Fibroblast of the conjunctiva (primary cell): ENCODE measurements around the gene EGFR.

Source experiments
- DNase-seq: peaks from one replicate; pipeline ENCODE4 v3.0.0-alpha.2; 2010; ENCODE audit warnings: low read depth

Gene EGFR

GRCh38 chr7:55081472-55082227 lies 62.8 kb downstream of the EGFR start:
- DNase-seq: no peak

GRCh38 chr7:55082228-55082603 lies 63.4 kb downstream of the EGFR start:
- DNase-seq: no peak

GRCh38 chr7:55083206-55083605 lies 64.4 kb downstream of the EGFR start:
- no peak for DNase-seq

GRCh38 chr7:55084307-55084706 lies 65.5 kb downstream of the EGFR start:
- no peak for DNase-seq

GRCh38 chr7:55085511-55086412 lies 66.9 kb downstream of the EGFR start:
- no peak for DNase-seq

- DNase-seq: peak; percentile 42
Observed at GRCh38 chr7:55086413-55087201, 67.8 kb downstream of the EGFR start.

- DNase-seq: no peak
Observed at GRCh38 chr7:55087521-55087961, 68.7 kb downstream of the EGFR start.

GRCh38 chr7:55088107-55088506 lies 69.3 kb downstream of the EGFR start:
- DNase-seq: no peak

GRCh38 chr7:55088620-55089019 lies 69.8 kb downstream of the EGFR start:
- no peak for DNase-seq

- no peak for DNase-seq
Observed at GRCh38 chr7:55092186-55092974, 73.6 kb downstream of the EGFR start.

GRCh38 chr7:55092975-55093373 lies 74.2 kb downstream of the EGFR start:
- no peak for DNase-seq

- DNase-seq: no peak
Observed at GRCh38 chr7:55093674-55094073, 74.9 kb downstream of the EGFR start.

- DNase-seq: no peak
Observed at GRCh38 chr7:55094092-55094690, 75.4 kb downstream of the EGFR start.

GRCh38 chr7:55095672-55096071 lies 76.9 kb downstream of the EGFR start:
- DNase-seq: no peak

GRCh38 chr7:55096323-55096722 lies 77.5 kb downstream of the EGFR start:
- no peak for DNase-seq

GRCh38 chr7:55097100-55097499 lies 78.3 kb downstream of the EGFR start:
- no peak for DNase-seq

- no peak for DNase-seq
Observed at GRCh38 chr7:55099066-55099820, 80.4 kb downstream of the EGFR start.

- DNase-seq: no peak
Observed at GRCh38 chr7:55099821-55100543, 81.2 kb downstream of the EGFR start.

- DNase-seq: no peak
Observed at GRCh38 chr7:55100544-55101327, 81.9 kb downstream of the EGFR start.
